ENCODE results near the gene NSMF. TPM values are rescaled to one million over a fixed set of nuclear protein-coding genes. Genes with fewer than 3 reads are reported as not detected.

Gene NSMF
- total and polyA plus RNA-seq, 10 of the 15 experiments (the other 5 are each of a cell fraction or from before 2014, with no cell fraction given) = 0.13 to 44.3 (median 13.4) TPM

DNA sequence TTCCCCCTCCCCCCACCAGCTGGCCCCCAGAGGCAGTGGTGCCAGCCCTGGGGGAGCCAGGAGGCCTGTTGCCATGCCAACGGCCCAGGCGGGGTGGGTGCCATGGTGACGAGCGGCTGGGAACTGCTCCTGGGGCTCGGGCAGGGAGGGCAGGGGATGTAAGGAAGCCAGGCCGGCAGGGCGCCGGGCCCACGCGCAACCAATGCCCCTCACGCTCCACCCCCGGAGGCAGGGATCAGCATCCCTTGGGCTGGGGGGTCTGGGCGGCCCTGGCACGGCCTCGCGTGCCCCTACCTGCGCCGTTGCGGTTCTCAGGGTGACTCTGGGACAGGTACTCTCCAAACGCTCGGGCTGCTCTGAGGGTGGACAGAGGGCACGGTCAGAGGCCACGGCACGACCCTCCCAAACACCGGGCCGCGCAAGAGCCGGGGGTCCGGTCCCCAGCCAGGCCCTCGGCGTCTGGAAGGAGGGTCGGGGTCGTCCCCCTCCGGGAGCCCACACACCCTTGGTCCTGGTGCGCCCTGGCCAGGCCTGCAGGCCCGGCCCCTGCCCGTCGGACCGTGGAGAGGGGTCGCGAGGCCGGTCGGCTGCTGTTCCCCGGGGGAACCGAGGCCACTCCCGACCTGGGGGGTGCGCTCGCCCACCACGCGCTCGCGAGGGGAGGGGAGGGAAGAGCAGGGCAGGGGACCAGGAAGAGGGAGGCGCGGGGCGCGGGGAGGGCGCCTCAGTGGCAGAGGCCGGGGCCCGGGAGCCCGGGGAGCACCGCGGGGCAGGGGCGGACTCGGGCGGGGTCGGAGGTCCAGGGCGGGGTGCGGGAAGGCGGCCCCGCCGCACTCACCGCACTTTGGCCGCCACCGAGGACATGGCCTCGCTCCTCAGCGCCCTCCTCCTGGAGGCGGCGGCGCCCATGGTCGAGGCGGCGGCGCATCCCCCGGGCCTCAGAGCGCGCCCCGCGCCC, 661 bp downstream of the NSMF start (continued):
- TF ChIP-seq POLR2A (IDR thresholded peaks at IDR 0.05; ENCODE audit: low read depth, low read length) = no peak
- no peak for TF ChIP-seq BCL11A (IDR thresholded peaks at IDR 0.05; ENCODE audit: low read depth, low read length)
- TF ChIP-seq STAT1 (conservative IDR thresholded peaks at IDR 0.05) = no peak
- TF ChIP-seq ZNF217 (IDR thresholded peaks at IDR 0.05) = no peak
- TF ChIP-seq, protein P1, sequence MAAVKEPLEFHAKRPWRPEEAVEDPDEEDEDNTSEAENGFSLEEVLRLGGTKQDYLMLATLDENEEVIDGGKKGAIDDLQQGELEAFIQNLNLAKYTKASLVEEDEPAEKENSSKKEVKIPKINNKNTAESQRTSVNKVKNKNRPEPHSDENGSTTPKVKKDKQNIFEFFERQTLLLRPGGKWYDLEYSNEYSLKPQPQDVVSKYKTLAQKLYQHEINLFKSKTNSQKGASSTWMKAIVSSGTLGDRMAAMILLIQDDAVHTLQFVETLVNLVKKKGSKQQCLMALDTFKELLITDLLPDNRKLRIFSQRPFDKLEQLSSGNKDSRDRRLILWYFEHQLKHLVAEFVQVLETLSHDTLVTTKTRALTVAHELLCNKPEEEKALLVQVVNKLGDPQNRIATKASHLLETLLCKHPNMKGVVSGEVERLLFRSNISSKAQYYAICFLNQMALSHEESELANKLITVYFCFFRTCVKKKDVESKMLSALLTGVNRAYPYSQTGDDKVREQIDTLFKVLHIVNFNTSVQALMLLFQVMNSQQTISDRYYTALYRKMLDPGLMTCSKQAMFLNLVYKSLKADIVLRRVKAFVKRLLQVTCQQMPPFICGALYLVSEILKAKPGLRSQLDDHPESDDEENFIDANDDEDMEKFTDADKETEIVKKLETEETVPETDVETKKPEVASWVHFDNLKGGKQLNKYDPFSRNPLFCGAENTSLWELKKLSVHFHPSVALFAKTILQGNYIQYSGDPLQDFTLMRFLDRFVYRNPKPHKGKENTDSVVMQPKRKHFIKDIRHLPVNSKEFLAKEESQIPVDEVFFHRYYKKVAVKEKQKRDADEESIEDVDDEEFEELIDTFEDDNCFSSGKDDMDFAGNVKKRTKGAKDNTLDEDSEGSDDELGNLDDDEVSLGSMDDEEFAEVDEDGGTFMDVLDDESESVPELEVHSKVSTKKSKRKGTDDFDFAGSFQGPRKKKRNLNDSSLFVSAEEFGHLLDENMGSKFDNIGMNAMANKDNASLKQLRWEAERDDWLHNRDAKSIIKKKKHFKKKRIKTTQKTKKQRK (IDR thresholded peaks at IDR 0.05; ENCODE audit: low read depth, low read length) = no peak
- TF ChIP-seq, protein P2, sequence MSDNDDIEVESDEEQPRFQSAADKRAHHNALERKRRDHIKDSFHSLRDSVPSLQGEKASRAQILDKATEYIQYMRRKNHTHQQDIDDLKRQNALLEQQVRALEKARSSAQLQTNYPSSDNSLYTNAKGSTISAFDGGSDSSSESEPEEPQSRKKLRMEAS (IDR thresholded peaks at IDR 0.05; ENCODE audit: low read depth, low read length) = 0 out of 2 replicates have a peak, but pooled peaks have one; percentile 1
- no peak for TF ChIP-seq CHD2 (IDR thresholded peaks at IDR 0.05; ENCODE audit: borderline replicate concordance, low read depth, low read length)
- TF ChIP-seq, protein P3, sequence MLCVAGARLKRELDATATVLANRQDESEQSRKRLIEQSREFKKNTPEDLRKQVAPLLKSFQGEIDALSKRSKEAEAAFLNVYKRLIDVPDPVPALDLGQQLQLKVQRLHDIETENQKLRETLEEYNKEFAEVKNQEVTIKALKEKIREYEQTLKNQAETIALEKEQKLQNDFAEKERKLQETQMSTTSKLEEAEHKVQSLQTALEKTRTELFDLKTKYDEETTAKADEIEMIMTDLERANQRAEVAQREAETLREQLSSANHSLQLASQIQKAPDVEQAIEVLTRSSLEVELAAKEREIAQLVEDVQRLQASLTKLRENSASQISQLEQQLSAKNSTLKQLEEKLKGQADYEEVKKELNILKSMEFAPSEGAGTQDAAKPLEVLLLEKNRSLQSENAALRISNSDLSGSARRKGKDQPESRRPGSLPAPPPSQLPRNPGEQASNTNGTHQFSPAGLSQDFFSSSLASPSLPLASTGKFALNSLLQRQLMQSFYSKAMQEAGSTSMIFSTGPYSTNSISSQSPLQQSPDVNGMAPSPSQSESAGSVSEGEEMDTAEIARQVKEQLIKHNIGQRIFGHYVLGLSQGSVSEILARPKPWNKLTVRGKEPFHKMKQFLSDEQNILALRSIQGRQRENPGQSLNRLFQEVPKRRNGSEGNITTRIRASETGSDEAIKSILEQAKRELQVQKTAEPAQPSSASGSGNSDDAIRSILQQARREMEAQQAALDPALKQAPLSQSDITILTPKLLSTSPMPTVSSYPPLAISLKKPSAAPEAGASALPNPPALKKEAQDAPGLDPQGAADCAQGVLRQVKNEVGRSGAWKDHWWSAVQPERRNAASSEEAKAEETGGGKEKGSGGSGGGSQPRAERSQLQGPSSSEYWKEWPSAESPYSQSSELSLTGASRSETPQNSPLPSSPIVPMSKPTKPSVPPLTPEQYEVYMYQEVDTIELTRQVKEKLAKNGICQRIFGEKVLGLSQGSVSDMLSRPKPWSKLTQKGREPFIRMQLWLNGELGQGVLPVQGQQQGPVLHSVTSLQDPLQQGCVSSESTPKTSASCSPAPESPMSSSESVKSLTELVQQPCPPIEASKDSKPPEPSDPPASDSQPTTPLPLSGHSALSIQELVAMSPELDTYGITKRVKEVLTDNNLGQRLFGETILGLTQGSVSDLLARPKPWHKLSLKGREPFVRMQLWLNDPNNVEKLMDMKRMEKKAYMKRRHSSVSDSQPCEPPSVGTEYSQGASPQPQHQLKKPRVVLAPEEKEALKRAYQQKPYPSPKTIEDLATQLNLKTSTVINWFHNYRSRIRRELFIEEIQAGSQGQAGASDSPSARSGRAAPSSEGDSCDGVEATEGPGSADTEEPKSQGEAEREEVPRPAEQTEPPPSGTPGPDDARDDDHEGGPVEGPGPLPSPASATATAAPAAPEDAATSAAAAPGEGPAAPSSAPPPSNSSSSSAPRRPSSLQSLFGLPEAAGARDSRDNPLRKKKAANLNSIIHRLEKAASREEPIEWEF (IDR thresholded peaks at IDR 0.05; ENCODE audit: insufficient replicate concordance, low read depth, low read length) = no peak
- TF ChIP-seq PAX5 (IDR thresholded peaks at IDR 0.05; ENCODE audit: borderline replicate concordance, low read depth, low read length) = peak; percentile 23; the same call in 1 of the 2 replicates
- no peak for TF ChIP-seq CREB1 (IDR thresholded peaks at IDR 0.05; ENCODE audit: low read depth)
- no peak for TF ChIP-seq NFYB (IDR thresholded peaks at IDR 0.05; ENCODE audit: insufficient read depth, low read depth, low read length)
- TF ChIP-seq, protein P4, sequence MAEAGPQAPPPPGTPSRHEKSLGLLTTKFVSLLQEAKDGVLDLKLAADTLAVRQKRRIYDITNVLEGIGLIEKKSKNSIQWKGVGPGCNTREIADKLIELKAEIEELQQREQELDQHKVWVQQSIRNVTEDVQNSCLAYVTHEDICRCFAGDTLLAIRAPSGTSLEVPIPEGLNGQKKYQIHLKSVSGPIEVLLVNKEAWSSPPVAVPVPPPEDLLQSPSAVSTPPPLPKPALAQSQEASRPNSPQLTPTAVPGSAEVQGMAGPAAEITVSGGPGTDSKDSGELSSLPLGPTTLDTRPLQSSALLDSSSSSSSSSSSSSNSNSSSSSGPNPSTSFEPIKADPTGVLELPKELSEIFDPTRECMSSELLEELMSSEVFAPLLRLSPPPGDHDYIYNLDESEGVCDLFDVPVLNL (IDR thresholded peaks at IDR 0.05; ENCODE audit: low read depth, low read length) = no peak
- no peak for TF ChIP-seq ESRRA (IDR thresholded peaks at IDR 0.05; ENCODE audit: low read length)
- TF ChIP-seq, protein P5, sequence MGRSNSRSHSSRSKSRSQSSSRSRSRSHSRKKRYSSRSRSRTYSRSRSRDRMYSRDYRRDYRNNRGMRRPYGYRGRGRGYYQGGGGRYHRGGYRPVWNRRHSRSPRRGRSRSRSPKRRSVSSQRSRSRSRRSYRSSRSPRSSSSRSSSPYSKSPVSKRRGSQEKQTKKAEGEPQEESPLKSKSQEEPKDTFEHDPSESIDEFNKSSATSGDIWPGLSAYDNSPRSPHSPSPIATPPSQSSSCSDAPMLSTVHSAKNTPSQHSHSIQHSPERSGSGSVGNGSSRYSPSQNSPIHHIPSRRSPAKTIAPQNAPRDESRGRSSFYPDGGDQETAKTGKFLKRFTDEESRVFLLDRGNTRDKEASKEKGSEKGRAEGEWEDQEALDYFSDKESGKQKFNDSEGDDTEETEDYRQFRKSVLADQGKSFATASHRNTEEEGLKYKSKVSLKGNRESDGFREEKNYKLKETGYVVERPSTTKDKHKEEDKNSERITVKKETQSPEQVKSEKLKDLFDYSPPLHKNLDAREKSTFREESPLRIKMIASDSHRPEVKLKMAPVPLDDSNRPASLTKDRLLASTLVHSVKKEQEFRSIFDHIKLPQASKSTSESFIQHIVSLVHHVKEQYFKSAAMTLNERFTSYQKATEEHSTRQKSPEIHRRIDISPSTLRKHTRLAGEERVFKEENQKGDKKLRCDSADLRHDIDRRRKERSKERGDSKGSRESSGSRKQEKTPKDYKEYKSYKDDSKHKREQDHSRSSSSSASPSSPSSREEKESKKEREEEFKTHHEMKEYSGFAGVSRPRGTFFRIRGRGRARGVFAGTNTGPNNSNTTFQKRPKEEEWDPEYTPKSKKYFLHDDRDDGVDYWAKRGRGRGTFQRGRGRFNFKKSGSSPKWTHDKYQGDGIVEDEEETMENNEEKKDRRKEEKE (IDR thresholded peaks at IDR 0.05) = 0 out of 2 replicates have a peak, but pooled peaks have one; percentile 48
- TF ChIP-seq SMC3 (IDR thresholded peaks at IDR 0.05; ENCODE audit: borderline replicate concordance, low read length) = no peak
